ENCODE measurements around the gene BCAR3.

The BCAR3 gene

GRCh38 chr1:93714356-93714755 lies 32.7 kb upstream of the BCAR3 start:
- ChIA-PET POLR2A (no interaction called here), CTCF (interaction anchor here (0.6 kb wide), 1 partner anchor 9 kb away, joined by 3 read pairs; no protein-coding TSS in a partner anchor)
- Histone ChIP-seq H3K4me1 (ENCODE audit: control insufficient read depth, insufficient read depth, low read length) (peaks cover 14% of the 10 kb centered on the region), H3K4me3 (ENCODE audit: low read depth, low read length) (no peak overlapping the region), H3K9me3 (ENCODE audit: control insufficient read depth, insufficient read depth, low read depth, low read length) (no peaks in the 10 kb centered on the region), H3K36me3 (ENCODE audit: control insufficient read depth in 2 of 2, insufficient read depth in 1 of 2, low read length in 2 of 2) (no peaks in the 10 kb centered on the region), H3K27ac (ENCODE audit: extremely low read depth, low read depth, low read length) (no peak overlapping the region)
- TF ChIP-seq ZNF596 (tag by site-specific recombination; IDR thresholded peaks at IDR 0.05) = no peak
- no peak for TF ChIP-seq ZNF37A (tag by site-specific recombination; IDR thresholded peaks at IDR 0.05)
- TF ChIP-seq SP3 (tag by site-specific recombination; IDR thresholded peaks at IDR 0.05) = no peak
- TF ChIP-seq ZNF10 (tag by site-specific recombination; IDR thresholded peaks at IDR 0.05) = no peak
- no peak for TF ChIP-seq ZNF433 (tag by site-specific recombination; IDR thresholded peaks at IDR 0.05; ENCODE audit: low read depth)
- TF ChIP-seq ZXDB (tag by site-specific recombination; IDR thresholded peaks at IDR 0.05) = no peak
- TF ChIP-seq ZNF792 (tag by site-specific recombination; IDR thresholded peaks at IDR 0.05) = no peak

GRCh38 chr1:93713341-93713740 lies 31.7 kb upstream of the BCAR3 start:
- H3K27ac ChIP-seq (ENCODE audit: extremely low read depth, low read depth, low read length) = no peak overlapping the region
- H3K9me3 ChIP-seq (ENCODE audit: control insufficient read depth, insufficient read depth, low read depth, low read length) = no peaks in the 10 kb centered on the region
- POLR2A ChIA-PET = no interaction called here
- TF ChIP-seq ATF2 (tag by site-specific recombination; IDR thresholded peaks at IDR 0.05; ENCODE audit: low read depth) (peak; percentile 54; the same call in 1 of the 2 replicates), ZBTB49 (tag by site-specific recombination; IDR thresholded peaks at IDR 0.05; ENCODE audit: low read depth) (no peak)
- CTCF ChIA-PET = interaction anchor here (1.1 kb wide), 1 partner anchor 102 kb away, joined by 3 read pairs; no protein-coding TSS in a partner anchor
- peaks cover 18% of the 10 kb centered on the region for H3K4me1 ChIP-seq (ENCODE audit: control insufficient read depth, insufficient read depth, low read length)
- no peak overlapping the region for H3K4me3 ChIP-seq (ENCODE audit: low read depth, low read length)
- H3K36me3 ChIP-seq (ENCODE audit: control insufficient read depth in 2 of 2, insufficient read depth in 1 of 2, low read length in 2 of 2) = no peaks in the 10 kb centered on the region

- no peak overlapping the region for H3K4me3 ChIP-seq (ENCODE audit: low read depth, low read length)
- no peak overlapping the region for H3K27ac ChIP-seq (ENCODE audit: extremely low read depth, low read depth, low read length)
- H3K36me3 ChIP-seq (ENCODE audit: control insufficient read depth in 2 of 2, insufficient read depth in 1 of 2, low read length in 2 of 2) = no peaks in the 10 kb centered on the region
- no peak for TF ChIP-seq ZNF76 (tag by site-specific recombination; IDR thresholded peaks at IDR 0.05; ENCODE audit: borderline replicate concordance, low read depth)
- TF ChIP-seq ZNF510 (tag by site-specific recombination; IDR thresholded peaks at IDR 0.05; ENCODE audit: insufficient replicate concordance) = no peak
- no peak for TF ChIP-seq ZBTB26 (tag by site-specific recombination; optimal IDR thresholded peaks at IDR 0.05)
- no peak for TF ChIP-seq ZNF214 (tag by site-specific recombination; IDR thresholded peaks at IDR 0.05; ENCODE audit: borderline replicate concordance)
- no peak for TF ChIP-seq KLF1 (tag by site-specific recombination; IDR thresholded peaks at IDR 0.05)
- no peak for TF ChIP-seq ZFP69B (tag by site-specific recombination; IDR thresholded peaks at IDR 0.05)
- no peak for TF ChIP-seq ZNF549 (tag by site-specific recombination; IDR thresholded peaks at IDR 0.05)
- TF ChIP-seq ZNF354C (tag by site-specific recombination; IDR thresholded peaks at IDR 0.05; ENCODE audit: borderline replicate concordance, low read depth) = no peak
- no peak for TF ChIP-seq REPIN1 (tag by site-specific recombination; IDR thresholded peaks at IDR 0.05; ENCODE audit: low read depth)
- TF ChIP-seq ZBTB44 (tag by site-specific recombination; IDR thresholded peaks at IDR 0.05) = no peak
- no peak for TF ChIP-seq ZNF645 (tag by site-specific recombination; IDR thresholded peaks at IDR 0.05)
- H3K4me1 ChIP-seq (ENCODE audit: control insufficient read depth, insufficient read depth, low read length) = peaks cover 18% of the 10 kb centered on the region
- H3K9me3 ChIP-seq (ENCODE audit: control insufficient read depth, insufficient read depth, low read depth, low read length) = no peaks in the 10 kb centered on the region
- ChIA-PET CTCF (interaction anchor here (0.8 to 1.1 kb wide), 2 partner anchors 103 to 408 kb away, joined by 3 read pairs; no protein-coding TSS in a partner anchor), POLR2A (no interaction called here)
Observed at GRCh38 chr1:93712741-93713140, 31.1 kb upstream of the BCAR3 start.
